Endometrium (tissue), 2 donors: ENCODE data around the gene SLC38A4.

Experiments
- FAIRE-seq: peaks from 2 replicates; lab custom pipeline; 2012; peaks lifted over from hg19 to GRCh38; lab: Jason Lieb, UNC
- donor health status: control.
- donor health status: control.

SLC38A4 gene

DNA sequence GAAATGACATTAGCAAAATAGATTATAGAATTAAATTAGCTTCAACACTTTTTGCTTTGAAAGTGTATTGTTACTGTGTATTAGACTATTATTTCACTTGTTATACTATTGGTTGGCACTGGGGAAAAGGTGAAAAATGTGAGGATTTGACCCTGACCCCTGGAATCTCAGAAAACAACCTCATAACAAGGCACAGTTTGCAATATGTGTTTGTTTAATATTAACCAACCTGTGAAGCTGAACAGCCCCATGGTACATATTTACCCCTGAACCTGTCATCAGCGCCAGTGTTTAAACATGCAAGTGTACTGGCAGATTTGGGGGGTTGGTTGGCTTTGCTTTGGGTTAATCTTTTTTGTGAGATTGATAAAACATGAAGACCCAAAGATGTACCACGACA lies 11.7 kb downstream of the SLC38A4 start:
- no peak for FAIRE-seq

DNA sequence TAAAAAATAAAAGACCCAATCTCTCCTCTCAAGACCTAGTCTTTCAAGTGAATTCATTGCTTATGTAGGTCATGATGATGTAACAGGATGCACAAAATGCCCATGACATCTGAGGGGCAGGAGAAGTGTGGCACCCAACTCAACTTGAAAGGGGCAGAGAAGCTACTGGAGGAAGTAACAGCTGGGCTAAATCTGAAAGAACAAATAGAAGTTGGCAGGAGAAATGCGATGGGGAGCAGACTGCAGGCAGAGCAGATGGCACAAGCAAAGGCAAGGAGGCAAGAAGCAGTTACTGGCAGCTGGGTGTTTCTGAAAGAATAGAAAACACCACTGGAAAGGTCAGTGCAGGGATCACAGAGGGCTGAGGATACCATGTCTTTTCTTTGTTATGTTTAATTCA lies 14.6 kb downstream of the SLC38A4 start:
- no peak for FAIRE-seq

DNA sequence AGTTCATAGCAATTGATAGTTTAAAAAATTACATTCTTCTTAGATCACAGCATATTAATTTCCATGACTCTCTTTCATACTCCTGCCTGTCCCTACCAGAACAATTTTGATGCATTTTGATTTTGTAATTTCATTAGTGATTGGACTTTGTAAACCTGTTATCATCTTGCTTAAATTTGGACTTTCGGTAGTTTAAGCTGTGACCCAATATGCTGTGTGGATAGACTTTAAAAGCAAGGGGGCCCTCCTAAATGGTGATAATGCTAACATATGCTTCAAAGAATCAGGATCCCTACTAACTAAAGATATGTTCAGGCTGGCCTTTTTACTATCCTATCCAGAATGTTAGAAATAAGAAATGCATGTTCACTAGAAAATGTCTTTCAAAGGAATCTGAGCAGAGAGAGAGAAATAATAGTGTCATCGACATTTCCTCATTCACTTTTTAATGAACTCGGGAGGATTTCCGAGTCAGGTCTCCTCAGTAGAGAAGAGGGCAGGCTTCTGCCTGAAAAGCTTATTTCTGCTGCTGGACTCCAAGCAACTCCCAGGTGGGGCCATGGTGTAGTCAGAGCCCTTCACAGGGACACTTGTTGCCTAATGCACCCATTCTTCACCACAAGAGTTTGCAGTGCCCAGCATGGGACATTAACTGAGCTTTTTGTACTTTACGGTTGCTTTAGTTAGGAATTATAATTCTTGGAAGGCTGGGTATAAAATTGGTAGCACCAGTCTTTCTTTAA lies 16.7 kb downstream of the SLC38A4 start:
- no peak for FAIRE-seq

DNA sequence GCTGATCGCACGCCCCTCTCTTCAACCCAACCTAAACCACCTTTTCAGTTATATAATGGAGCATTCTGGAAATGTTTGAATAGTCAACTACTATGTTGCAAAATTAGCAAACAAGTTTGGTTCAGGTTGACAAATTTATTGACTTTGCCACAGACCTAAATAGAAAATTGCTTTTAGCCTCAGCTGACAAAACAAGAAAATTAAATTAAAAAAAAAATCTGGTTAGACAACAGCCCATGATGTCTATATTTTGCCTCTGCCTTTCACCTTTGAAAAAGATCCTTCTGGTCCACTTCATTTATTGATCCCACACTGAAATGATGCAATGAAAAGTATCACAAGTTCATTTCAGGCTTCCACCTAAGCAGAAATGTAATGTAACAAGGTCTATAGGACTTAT lies 17.5 kb downstream of the SLC38A4 start:
- no peak for FAIRE-seq

DNA sequence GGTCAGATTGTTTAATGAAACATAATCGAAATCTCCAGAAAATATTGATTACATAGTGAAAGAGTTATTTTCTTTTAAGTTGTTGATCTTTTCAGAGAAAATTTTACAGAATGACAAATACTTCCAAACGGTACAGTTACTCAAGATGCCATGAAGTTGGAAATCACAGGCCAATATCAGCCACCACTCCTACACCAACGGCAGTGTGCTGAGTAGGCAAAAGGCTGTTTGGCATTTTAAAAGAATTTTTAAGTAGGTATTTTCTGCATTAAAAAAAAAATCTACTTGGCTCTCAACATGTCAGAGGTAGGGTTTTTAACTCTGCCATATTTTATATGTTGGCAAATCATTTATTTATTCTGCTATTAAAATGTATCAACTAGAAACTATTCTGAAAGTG lies 21.7 kb downstream of the SLC38A4 start:
- no peak for FAIRE-seq

DNA sequence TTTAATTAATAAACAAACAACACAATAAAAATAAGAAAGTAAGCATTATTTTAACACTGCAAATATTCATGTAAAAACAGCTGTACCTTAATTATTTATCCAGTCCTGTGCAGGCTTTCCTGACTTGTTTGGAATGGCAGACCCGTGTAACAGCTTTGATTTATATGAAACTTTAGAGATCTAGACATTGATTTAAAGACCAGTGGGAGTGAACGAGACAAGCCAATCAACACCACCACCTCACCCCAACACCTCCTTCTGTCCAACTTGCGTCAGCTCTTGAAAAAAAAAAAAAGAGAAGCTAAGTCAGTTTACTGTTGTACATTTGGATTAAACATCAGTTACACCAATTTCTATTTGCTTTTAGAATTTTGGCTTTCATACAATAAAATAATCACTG lies 22.3 kb downstream of the SLC38A4 start:
- no peak for FAIRE-seq

DNA sequence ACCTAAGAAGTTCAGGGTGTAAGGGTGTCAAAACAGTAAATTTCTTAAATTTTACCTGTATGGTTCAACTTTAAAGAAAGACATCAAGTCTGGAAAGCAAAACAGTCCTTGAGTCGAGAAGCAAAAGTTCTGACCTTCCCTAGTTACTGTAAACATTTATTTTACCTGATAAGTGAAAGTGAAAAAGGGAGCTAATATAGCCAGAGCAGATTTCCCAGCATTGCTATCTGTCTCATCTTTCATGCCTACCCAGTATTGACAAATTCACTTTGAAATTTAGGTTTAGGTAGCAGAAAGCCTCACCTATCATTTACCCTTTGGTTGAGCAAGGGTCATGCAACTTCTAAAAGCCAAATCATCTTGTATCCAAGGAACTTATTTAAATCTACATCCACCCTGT lies 24.5 kb downstream of the SLC38A4 start:
- FAIRE-seq, result no peak

DNA sequence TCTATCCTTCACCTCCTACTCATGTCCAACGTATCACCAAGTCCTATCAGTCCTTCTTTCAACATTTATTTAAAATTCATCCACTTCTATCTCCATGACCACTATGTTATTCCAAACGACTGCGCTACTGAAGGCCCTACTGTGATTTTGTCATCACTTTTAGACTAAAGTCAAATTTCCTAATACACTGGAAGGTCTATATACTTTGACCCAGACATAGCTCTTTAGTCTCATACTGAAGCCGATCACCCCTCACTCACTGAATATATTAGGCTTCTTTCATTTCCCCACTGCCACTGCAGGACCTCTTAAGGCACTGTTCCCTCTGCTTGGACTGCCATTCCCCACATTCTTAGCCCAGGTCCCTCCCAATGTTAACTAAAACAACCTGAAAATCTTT lies 25.6 kb downstream of the SLC38A4 start:
- FAIRE-seq, result no peak

DNA sequence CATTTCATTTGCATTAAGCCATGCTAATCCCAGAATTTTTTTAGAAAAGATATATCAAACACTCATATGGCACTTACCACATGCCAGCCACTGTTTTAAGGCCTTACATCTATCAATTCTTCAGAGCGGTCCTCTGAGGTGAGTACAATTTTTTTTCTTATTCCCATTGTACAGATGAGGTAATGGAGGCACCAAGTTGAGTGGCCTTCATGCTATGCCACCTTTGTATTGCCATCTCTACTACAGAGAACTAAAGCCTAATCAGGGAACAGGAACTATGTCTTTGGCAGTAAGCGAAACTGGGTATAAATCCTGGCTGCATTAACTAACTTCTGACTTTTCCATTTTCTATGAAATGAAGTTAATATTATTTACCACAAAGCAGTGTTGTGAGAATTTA lies 27.1 kb downstream of the SLC38A4 start:
- FAIRE-seq, result no peak

DNA sequence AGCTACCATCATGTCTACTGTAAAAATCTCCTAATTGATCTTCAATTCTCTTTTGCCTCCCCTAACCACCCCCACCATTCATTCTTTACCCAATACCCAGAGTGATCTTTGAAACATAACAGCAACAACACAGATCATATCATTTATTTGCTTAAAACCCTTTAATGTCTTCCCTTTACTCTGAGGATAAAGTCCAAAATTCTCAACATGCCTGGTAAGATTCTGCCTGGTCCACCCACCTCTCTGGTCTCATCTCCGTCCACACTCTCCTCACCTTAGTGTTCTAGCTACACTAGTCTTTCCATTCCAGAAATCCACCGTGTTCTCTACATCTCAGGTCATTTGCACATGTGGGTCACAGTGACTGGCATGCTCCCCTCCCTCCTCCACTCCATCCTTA lies 27.7 kb downstream of the SLC38A4 start:
- FAIRE-seq, result no peak

DNA sequence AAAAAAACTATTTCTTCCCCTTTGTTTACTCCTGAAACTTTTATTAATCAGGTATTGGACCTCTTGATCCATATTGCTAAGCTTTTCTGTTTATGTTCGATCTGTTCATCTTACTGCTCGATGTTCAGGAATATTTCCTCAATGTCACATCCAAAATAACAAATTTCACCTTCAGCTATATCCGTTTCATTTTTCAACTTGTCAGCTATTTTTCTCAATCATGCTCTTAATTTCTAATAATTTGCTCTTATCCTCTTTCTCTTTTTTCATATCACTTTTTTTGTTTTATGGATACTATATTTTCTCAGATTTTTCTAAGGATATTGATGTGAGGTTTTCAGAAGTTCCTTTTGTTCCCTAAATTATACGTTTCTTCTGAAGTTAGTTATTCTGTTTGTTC lies 29.8 kb downstream of the SLC38A4 start:
- FAIRE-seq, result no peak

DNA sequence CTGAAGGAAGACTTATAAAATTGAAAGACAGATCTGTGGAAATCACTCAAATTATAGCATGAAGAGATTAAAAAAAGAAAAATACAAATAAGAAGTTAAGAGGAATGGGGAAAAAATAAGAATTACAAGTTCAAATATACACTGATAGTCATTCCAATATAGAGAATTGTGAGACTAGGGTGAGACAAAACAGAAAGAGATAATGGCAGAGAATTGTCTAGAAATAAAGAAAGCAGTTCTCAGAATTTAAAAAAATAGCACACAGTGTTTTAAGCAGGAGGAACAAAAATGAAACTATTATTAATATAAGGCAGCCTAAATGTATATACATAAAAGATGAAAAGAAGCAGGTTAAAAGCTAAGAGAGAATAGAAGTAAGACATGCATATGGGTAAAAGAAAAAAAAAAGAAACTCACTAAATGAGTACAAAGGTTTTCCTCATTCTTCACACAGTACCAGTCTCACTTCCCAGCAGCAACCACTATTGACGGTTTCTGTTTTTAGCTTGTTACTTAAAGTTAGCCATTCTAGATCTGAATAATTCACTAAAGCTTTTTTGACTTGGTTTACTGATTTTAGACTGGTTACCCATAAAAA lies 31.1 kb downstream of the SLC38A4 start:
- no peak for FAIRE-seq

DNA sequence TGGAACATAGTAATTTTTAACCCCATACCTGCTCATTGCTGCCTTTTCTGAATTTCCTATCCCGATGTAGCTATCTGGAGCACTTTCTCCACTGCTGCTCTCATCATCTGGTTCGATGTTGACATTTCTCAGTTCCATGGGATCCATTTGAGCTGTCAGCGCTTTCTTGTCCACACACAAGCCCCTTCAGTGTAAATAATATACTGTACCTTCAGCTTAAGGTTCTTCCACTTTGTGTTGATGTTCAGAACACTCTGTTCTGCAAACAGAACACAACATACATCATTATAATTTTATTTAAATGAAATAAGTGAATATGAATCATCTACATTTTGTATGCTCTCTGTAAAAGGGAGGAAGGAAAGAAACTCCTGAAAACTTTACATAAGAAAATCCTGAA lies 32.9 kb downstream of the SLC38A4 start:
- no peak for FAIRE-seq

DNA sequence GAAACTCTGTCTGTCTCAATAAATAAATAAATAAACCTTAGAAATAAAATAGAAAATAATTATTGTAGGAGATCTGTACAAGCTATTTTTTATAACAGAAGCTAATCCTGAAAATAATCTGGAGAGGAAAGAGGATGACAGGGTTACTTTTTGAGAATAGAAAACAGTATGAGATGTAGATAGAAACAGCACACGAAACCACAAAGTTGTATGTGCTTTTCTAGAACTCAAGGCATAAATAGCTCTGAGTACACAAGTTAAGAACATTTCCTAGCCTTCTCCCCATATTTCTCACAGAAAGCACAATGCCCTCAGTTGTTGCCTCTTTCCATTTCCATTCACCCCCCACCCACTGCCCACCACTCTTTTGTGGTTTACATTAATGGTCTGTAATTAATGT lies 35.7 kb downstream of the SLC38A4 start:
- no peak for FAIRE-seq

DNA sequence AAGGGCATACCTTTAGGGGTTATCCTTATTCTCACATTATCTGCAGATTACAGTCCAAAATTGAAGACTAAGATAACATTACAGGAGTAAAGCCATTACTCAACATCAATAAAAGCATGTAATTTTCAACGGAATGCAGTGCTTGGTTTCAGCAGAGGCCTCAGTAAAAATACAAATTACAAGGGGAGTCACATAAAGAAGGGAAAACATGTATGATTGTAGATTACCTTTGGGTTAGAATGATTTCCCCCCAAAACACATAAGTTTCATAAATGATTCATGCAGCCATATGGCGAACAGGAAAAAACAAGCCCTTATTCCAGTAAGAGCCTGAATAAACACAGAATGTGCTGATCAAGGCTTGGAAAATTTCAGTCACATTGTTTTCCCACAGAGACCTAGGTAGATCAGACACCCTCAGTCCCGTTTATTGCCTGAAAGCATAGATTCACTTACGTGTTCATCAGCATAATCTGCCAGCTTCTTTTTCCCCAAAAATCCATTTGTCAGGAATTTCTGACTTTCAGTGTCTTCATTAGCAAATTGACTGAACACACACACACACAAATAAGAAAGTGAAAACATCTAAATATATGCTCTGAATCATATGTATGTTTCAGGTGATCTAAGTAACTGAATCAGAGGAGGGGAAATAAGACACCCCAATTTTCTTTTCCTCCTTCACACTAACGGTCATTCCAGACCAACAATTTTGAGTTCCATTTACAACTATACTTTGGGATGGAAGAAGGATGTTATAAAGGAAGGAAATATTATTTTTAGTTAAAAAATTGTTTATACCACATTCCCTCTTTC lies 37.5 kb downstream of the SLC38A4 start:
- FAIRE-seq, result no peak

DNA sequence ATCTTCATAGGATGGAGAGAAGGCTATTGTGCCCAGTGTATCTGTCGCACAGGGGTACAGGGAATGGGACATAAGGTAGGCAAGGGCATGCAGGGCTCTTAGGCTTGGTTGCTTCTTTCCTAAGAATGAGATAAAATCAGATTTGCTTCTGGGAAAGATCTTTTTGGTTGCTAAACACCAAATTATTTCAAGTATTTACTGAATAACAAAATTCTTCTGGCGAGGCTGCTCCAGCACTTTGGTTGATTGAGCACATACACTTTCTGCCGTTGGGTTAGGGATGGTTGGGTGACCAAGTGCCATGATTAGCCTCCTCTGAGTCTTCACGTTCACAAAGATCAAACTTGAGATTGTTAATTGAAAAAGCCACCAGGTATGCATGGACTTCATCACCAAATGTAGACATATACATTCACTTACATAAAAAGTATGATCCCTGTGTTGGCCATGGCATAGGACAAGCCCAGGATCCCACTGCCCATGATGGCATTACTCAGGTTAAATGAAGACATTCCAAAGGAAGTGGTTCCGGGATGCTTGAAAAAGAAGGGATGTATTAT lies 38.2 kb downstream of the SLC38A4 start:
- no peak for FAIRE-seq

DNA sequence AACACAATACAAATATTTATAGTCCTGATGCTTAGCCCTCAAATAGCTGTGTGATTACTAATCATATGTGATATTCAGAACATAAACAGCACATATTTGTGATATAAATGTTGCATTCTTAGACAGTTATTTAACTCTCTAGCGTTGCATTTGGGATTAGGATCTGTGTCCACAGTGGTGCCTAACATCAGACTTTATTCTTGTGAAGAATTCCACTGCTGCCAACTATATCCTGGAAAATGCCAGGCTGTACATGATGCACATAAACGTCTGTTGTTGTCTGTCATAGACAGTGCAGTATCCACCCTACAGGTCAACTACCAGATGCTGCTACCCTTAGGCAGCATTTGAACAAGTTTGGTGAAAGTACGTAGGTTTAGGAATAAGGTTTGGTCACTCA lies 39.0 kb downstream of the SLC38A4 start:
- no peak for FAIRE-seq

DNA sequence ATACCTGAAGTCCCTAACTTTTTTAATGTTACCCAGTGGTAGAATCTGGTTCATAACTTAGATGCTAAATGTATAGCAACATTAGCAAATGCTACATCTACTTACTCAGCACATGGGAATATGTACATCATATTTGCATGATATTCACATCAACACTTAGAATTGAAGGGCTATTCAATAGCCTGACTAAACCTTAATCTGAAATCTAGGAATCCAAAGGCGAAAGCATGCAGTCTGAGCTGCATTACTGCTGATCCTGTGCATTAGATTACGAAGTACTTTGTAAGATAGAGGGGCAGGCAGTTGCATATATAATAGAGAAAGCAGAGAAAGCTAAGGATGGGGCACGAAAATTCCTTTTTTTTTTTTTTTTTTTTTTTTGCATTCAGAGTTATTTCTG lies 40.4 kb downstream of the SLC38A4 start:
- FAIRE-seq, result no peak

DNA sequence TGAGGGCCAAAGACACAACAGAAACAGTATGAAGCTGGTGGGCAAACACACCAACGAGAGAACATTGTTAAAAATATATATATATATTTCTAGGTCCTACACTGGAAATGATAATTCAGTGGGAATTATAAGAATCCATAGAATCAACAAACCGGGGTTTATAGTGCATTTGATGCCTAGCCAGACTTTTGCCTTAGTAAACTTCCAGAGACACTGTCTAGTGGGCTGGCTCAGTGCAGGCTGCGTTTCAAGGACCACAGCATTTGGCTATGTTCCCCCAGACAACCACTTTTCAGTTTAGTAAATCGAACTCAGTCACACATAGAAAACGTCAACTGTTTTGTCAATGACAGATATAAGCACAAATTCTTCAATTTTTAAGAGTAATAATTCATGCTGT lies 41.9 kb downstream of the SLC38A4 start:
- FAIRE-seq, result no peak

DNA sequence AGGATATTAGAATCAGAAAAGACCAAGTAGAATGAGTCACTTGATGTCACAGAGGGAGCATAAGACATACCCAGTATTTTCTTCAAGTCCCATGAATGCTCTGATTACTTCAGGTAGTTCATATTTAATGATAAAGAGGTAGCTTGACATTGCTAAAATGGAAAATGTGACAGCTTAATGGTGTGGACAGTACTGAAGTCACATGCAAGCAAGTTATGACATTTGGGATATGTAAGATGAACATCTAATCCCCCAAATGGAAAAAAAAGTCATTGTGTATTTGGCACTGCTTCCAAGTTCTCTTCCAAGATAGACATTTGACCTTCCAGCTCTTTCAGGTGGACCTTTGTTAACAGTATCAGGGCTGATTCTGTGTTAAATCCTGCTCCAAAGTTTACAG lies 45.9 kb downstream of the SLC38A4 start:
- no peak for FAIRE-seq

DNA sequence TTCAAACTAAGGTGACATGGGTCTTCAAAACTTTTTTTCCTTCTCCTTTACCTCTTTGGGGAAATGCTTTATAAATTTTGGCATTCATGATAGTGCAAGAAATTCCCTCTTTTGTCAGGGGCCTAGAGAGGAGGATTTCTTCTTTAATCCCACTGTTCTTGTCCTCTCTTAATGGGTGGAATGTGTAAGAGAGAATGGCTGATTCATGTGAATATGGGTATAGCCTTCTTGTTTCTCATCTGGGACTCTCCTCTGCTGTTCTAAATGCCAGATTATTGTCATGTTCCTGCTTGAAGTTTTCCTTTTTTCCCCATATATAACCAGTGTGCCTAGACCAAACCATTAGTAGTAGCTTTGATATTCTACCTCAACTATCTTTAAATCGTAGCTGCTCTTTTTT lies 46.7 kb downstream of the SLC38A4 start:
- FAIRE-seq, result no peak

DNA sequence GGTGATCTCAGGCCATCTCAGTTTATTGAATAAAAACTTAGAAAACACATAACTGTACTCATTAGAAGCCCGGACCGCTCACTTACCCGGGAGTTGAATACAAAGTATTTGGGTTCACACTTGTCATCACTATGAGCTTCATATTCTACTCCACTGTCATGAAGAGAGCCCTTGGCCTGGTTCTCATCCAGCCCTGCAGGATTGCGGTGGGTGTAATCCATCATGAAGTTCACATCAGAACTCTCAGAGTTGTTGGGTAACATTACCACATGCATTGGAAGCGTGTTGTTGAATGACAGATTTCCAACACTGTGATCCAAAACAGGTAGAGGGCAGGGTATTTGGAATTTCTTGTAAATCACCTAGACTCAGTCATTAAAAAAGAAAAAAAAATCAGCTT lies 47.4 kb downstream of the SLC38A4 start:
- FAIRE-seq, result no peak

DNA sequence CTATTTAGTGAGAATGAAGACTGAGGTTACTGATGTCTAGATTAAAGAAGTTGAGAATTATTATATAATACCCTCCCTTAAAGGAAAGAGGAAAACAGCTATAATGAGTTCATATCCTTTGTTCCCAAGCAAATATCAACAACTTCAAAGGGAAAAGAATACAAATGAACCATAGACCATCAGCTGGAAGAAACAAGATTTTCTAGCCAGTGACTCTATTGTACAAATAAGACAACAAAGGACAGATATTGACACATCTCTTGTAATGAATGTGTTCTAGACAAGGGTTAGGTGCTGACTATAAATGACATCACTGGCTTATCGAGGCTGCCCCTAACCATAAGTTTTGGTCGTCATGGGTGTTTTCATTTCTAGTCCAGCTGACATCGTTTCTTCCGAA lies 48.2 kb downstream of the SLC38A4 start:
- no peak for FAIRE-seq
